GM12864 (cell line): ENCODE measurements around the gene FAM180A.

ENCODE experiments used
- DNase-seq: peaks from one replicate; pipeline ENCODE4 v3.0.0-alpha.2; 2011; ENCODE audit warnings: low read depth
- H3K4me3 ChIP-seq: 2 replicates; pipeline ENCODE4 v1.5.1; 2011; ENCODE audit warnings: mild to moderate bottlenecking, low read depth, low read length, control low read depth
- CTCF ChIP-seq: IDR thresholded peaks from 2 replicates; pipeline ENCODE4 v1.5.1; 2011; ENCODE audit warnings: low read depth, mild to moderate bottlenecking, moderate library complexity, low read length, control low read depth, inconsistent platforms; ENCODE audit errors: missing control alignments

FAM180A gene

GRCh38 chr7:135692055-135692454 is 56.6 kb downstream of the FAM180A start:
- no peak overlapping the region for H3K4me3 ChIP-seq
- TF ChIP-seq CTCF: no peak
- no peak for DNase-seq

GRCh38 chr7:135690566-135690965 is 58.0 kb downstream of the FAM180A start:
- TF ChIP-seq CTCF: no peak
- DNase-seq: no peak
- H3K4me3 ChIP-seq: no peak overlapping the region

- H3K4me3 ChIP-seq: no peak overlapping the region
- no peak for DNase-seq
- TF ChIP-seq CTCF: no peak
These were observed 61.1 kb downstream of the FAM180A start for GRCh38 chr7:135687466-135687865.

GRCh38 chr7:135685306-135686084 is 63.1 kb downstream of the FAM180A start:
- H3K4me3 ChIP-seq: no peak overlapping the region
- DNase-seq: no peak
- TF ChIP-seq CTCF: no peak

GRCh38 chr7:135684699-135685098 is 63.9 kb downstream of the FAM180A start:
- TF ChIP-seq CTCF: no peak
- no peak overlapping the region for H3K4me3 ChIP-seq
- DNase-seq: no peak

- H3K4me3 ChIP-seq: no peak overlapping the region
- no peak for TF ChIP-seq CTCF
- no peak for DNase-seq
These were observed 64.5 kb downstream of the FAM180A start for GRCh38 chr7:135684136-135684535.

- no peak overlapping the region for H3K4me3 ChIP-seq
- DNase-seq: no peak
- TF ChIP-seq CTCF: no peak
These were observed 65.0 kb downstream of the FAM180A start for GRCh38 chr7:135683609-135684008.
